Stimulated activated CD4-positive, alpha-beta T cell treated with anti-CD3 and anti-CD28 coated beads, Interleukin-2, amount 100 ng/mL, for 24 hours (primary cell): ENCODE data around the gene PLXNB1.
"Not testable (repeated sequence)": the region's sequence is repeated elsewhere in the genome, so short reads cannot be mapped to it uniquely, and the experiment has no call there.

Source experiments
- DNase-seq, 2 donors: peaks; one replicate each; pipeline ENCODE4 v3.0.0-alpha.2; 2020

PLXNB1 gene, protein sequence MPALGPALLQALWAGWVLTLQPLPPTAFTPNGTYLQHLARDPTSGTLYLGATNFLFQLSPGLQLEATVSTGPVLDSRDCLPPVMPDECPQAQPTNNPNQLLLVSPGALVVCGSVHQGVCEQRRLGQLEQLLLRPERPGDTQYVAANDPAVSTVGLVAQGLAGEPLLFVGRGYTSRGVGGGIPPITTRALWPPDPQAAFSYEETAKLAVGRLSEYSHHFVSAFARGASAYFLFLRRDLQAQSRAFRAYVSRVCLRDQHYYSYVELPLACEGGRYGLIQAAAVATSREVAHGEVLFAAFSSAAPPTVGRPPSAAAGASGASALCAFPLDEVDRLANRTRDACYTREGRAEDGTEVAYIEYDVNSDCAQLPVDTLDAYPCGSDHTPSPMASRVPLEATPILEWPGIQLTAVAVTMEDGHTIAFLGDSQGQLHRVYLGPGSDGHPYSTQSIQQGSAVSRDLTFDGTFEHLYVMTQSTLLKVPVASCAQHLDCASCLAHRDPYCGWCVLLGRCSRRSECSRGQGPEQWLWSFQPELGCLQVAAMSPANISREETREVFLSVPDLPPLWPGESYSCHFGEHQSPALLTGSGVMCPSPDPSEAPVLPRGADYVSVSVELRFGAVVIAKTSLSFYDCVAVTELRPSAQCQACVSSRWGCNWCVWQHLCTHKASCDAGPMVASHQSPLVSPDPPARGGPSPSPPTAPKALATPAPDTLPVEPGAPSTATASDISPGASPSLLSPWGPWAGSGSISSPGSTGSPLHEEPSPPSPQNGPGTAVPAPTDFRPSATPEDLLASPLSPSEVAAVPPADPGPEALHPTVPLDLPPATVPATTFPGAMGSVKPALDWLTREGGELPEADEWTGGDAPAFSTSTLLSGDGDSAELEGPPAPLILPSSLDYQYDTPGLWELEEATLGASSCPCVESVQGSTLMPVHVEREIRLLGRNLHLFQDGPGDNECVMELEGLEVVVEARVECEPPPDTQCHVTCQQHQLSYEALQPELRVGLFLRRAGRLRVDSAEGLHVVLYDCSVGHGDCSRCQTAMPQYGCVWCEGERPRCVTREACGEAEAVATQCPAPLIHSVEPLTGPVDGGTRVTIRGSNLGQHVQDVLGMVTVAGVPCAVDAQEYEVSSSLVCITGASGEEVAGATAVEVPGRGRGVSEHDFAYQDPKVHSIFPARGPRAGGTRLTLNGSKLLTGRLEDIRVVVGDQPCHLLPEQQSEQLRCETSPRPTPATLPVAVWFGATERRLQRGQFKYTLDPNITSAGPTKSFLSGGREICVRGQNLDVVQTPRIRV (N-terminal part only)

DNA sequence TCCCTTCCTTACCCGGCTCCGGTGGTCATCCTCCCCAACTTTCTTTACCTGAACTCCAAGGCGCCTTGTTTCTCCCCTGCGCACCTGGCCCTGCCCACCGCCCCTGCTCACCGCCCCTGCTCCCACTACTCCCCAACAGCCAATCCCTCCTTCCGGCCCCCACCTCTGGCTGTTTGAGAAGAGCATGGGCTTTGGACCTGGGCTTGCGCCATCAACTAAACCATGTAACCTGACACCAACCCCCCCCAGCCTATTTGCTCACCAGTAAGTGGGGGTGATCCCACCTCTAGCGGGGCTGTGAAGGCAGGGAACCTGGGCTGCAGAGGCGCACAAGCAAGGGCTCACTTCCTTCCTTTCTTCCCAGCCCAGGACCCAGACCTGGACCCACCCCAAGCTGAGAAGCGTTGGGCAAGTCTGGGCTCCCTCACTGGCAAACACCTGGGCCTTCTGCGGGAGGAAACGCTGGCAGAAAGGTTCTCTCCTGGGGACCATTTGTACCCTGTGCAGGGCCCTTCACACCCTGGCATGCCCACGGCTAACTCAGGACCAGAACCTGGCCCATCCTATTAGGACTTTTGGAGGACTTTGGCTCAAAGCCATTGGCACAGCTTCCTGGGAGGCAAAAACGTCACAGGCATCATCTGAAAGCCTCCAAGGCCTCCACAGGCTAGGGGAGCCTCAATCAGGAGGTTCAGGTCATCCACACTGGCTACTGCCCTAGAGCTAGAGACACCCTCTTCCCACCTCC is at the start of gene PLXNB1:
Gene PLXNB1, minus strand, starts transcription at position 127 of the 748 bp plus-strand sequence. CDS start 5,475 bp downstream, outside the sequence.
- DNase-seq, result peak in 1 of 2 donors; percentile 22

DNA sequence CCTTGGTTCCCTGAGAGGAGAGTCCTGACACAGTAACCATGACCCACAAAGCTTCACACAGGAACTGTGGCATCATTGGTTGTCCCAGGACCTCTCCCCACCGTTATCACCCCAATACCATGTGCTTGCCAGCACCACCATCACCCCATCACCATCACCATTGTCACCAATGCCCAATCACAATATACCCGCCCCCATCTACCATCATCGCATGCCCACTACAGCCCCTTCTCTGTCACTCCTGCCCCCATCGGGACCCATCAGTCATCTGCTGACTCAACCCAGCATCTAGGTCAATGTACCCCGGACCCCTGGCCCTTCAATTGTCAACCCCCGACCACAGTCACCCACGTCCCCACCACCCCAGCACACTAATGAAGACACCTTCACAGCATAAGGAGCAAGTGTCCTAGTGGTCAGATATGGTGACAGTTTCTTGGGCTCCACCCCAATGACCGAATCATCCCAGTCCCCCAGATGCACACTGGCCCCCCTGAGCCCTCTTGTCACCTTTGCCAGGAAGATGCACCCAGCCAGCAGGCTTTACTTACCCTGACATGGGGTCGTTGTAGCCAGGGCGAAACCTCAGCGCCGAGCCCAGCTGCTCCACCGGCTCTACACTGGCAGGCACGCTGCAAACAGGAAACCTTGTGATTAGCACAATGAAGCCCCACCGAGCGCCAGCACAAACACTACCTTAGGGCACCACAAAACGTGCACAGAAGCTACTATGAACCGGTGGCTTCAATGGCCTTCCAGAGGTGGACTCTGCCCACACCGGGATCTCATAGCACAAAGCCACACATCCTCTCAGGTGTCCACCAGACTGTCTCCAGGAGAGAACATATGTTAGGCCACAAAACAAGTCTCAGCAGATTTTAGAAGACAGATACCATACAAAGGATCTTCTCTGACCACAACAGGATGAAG is 49.0 kb upstream of the PLXNB1 start:
- DNase-seq, result peak; percentile 44 to 52

GRCh38 chr3:48477959-48478520 is 48.2 kb upstream of the PLXNB1 start:
- DNase-seq, result no peak

- no peak for DNase-seq
These were observed 46.7 kb upstream of the PLXNB1 start for GRCh38 chr3:48476426-48477053.

GRCh38 chr3:48475188-48475587 is 45.3 kb upstream of the PLXNB1 start:
- no peak for DNase-seq

DNA sequence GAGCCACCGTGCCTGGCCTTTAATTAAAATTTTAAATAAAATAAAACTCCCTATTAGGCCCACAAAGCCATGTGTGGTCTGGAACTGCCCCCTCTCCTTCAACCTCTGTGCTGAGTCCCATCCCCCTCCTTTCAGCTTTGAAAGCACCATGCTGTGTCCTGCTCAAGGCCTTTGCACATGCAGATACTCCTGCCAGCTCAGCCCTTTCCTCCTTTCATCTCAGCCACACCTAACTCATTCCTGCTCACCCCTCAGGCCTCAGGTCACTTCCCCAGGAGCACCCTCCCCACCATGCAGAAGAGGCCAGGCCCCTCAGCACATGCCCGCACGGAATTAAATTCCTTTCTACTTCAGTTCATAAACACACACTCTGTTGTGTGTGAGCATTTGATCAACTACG is 44.7 kb upstream of the PLXNB1 start:
- no peak for DNase-seq

DNA sequence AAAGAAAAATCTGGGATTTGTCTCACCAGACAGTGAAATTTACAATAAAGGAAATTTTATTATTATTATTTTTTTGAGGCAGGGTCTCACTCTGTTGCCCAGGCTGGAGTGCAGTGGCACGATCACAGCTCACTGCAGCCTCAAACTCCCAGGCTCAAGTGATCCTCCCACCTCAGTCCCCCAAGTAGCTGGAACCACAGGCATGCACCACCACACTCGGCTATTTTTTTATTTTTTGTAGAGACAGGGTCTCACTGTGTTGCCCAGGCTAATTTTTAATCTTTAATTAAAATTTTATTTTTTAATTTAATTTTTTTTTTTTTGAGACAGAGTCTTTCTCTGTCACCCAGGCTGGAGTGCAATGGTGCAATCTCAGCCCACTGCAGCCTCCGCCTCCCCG is 44.1 kb upstream of the PLXNB1 start:
- DNase-seq, result not testable (repeated sequence)

DNA sequence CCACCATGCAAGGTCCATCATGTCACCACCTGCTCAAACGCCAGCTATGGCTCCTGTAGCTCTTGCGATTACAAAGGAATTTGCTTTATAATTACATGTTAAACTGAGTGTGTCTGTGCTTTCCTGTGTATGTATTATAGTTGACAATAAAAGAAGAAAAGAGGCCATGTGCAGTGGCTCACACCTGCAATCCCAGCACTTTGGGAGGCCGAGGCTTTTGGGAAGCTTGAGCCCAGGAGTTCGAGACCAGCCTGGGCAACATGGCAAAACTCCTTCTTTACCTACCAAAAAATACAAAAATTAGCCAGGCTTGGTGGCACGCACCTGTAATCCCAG is 43.7 kb upstream of the PLXNB1 start:
- DNase-seq, result no peak

DNA sequence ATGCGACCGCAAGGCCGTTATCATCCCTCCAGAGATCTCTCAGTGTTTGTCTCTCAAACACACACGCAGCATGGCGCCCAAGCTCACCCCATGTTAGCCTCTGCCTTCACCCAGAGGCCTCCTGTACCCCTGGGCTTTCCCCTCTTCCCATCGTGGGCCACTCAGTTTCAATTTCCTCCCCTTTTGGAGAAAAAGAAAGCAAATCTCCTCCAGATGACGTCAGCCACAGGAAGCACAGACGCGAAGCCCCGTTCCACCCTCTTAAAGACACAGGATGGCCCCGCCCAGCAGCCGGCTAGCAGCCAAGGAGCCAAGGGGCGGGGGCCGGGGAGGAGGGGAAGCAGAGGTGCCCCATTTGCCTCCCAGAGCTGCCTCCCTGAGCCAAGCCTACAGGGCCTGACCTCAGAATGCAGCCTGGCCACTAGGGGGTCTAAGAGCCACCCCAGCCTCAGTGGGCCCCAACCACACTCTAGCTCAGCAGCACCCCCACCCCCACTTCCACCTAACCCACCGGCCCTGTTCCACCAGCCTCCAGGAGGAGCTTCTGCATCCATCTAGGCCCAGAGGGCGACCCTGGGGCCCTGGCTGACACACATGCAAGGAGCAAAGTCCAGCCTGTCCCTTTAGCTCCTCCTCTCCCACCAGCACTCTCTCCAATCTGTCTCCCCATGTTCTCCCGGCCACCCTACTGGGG is 43.2 kb upstream of the PLXNB1 start:
- DNase-seq, result peak; percentile 94 to 96

DNA sequence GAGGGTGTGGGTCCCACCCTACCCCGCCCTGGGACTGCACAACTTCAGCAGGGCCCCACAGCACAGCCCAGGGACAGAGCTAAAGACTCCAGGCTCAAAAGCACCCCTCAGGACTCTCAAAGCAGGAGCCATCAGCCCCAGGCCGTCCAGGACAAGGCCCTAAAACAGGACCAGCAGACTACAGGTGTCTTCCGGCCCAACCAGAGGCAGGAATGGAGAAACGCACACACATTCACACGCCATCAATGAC is 42.7 kb upstream of the PLXNB1 start:
- no peak for DNase-seq

- no peak for DNase-seq
These were observed 40.4 kb upstream of the PLXNB1 start for GRCh38 chr3:48470286-48470685.

DNA sequence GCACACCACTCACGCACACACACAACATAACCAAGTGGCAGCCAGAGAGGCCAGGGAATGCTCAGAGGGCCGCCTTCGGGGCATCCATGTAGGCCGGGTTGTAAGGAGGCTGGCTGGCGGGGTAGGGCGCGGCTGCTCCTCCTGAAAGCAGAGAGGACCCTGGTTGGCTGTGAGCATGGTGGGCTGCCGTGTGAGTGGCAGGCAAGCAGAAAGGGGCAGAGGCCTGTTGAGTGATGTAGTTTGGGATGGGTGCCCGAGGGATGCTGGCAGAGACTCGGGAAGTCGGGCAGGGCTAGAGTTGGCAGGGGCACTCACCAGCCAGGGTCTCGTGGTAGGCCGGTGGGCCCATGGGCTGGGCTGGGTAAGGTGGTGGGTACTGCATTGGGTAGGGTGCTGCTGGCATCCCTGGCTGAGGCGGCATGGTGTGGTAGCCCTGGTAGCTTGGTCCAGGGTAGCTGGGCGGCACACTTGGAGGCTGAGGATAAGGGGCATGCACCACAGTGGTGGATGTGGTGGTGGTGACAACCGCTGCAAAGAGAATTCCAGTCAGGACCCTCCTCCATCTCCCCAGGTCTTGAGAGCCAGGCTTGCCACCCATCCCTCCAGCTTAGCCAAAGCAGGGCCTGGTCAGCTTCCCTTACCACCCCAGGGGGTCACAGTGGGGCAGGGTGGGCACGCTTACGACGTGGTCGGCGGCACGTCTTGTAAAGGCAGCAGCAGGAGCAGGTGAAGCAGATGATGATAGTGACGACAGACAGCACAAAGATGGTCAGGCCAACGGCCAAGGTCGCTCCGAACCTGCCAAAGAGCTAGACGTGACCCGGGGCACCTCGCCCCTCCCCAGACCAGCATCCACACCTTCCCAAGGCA is 39.4 kb upstream of the PLXNB1 start:
- no peak for DNase-seq

GRCh38 chr3:48468329-48468731 is 38.4 kb upstream of the PLXNB1 start:
- no peak for DNase-seq

- no peak for DNase-seq
These were observed 37.8 kb upstream of the PLXNB1 start for GRCh38 chr3:48467473-48468267.

GRCh38 chr3:48467110-48467454 is 37.2 kb upstream of the PLXNB1 start:
- DNase-seq, result peak in 1 of 2 donors; percentile 15

- DNase-seq, result peak; percentile 48 to 49
These were observed 36.7 kb upstream of the PLXNB1 start for GRCh38 chr3:48466386-48467109.
